Keratinocyte (primary cell): ENCODE data around the gene RASA3. TPM values are rescaled to one million over a fixed set of nuclear protein-coding genes. Genes with fewer than 3 reads are reported as not detected.

Experiments
- DNase-seq: peaks from one replicate; pipeline ENCODE4 v3.0.0-alpha.2; 2011; ENCODE audit warnings: low read depth, missing footprints, low spot score
- FAIRE-seq: peaks from 2 replicates; lab custom pipeline; 2011; peaks lifted over from hg19 to GRCh38; lab: Jason Lieb, UNC
- H2AFZ ChIP-seq: 2 replicates; pipeline ENCODE4 v1.6.0; 2012; ENCODE audit warnings: low read length, control low read depth, inconsistent platforms; ENCODE audit not compliant: control insufficient read depth
- H3K27ac ChIP-seq: 2 replicates; pipeline ENCODE4 v1.5.1; 2011; ENCODE audit warnings: low read length; ENCODE audit not compliant: control insufficient read depth, insufficient read depth
- H3K27me3 ChIP-seq: 3 replicates; pipeline ENCODE4 v1.6.0; 2011; ENCODE audit warnings: low read length; ENCODE audit not compliant: control insufficient read depth, insufficient read depth; ENCODE audit errors: extremely low read depth
- H3K36me3 ChIP-seq, 2 experiments: 2 replicates in 1 of 2; 3 replicates in 1 of 2; pipeline ENCODE4 v1.5.1; 2011; ENCODE audit warnings: low read length in 2 of 2, mild to moderate bottlenecking in 1 of 2; ENCODE audit not compliant: control insufficient read depth in 2 of 2, insufficient read depth in 2 of 2; ENCODE audit errors: extremely low read depth in 1 of 2
- H3K4me1 ChIP-seq: 3 replicates; pipeline ENCODE4 v1.5.1; 2011; ENCODE audit warnings: low read length; ENCODE audit not compliant: control insufficient read depth, insufficient read depth; ENCODE audit errors: extremely low read depth
- H3K4me2 ChIP-seq: 3 replicates; pipeline ENCODE4 v1.6.0; 2011; ENCODE audit warnings: low read depth, low read length; ENCODE audit not compliant: control insufficient read depth, insufficient read depth; ENCODE audit errors: extremely low read depth
- H3K4me3 ChIP-seq, 3 experiments: fragments of 200-600 bp in 1 of 3; sonication (generic) in 1 of 3; 2 replicates in 2 of 3; 3 replicates in 1 of 3; pipeline ENCODE4 v1.5.1; 2011 to 2016; ENCODE audit warnings: low read length in 3 of 3, mild to moderate bottlenecking in 3 of 3, control low read depth in 2 of 3, inconsistent platforms in 1 of 3, low read depth in 1 of 3, mixed read lengths in 1 of 3, mixed run types in 1 of 3, moderate library complexity in 1 of 3; ENCODE audit not compliant: control insufficient read depth in 2 of 3, insufficient read depth in 2 of 3; ENCODE audit errors: extremely low read depth in 1 of 3
- H3K79me2 ChIP-seq: 2 replicates; pipeline ENCODE4 v1.6.0; 2012; ENCODE audit warnings: low read length; ENCODE audit not compliant: control insufficient read depth, insufficient read depth
- H3K9ac ChIP-seq: 3 replicates; pipeline ENCODE4 v1.6.0; 2011; ENCODE audit warnings: low read length; ENCODE audit not compliant: control insufficient read depth, insufficient read depth; ENCODE audit errors: extremely low read depth
- H3K9me1 ChIP-seq: 3 replicates; pipeline ENCODE4 v1.6.0; 2011; ENCODE audit warnings: low read length; ENCODE audit not compliant: control insufficient read depth, insufficient read depth; ENCODE audit errors: extremely low read depth
- H3K9me3 ChIP-seq: 2 replicates; pipeline ENCODE4 v1.5.1; 2012; ENCODE audit warnings: low read depth, low read length; ENCODE audit not compliant: control insufficient read depth
- H4K20me1 ChIP-seq: 3 replicates; pipeline ENCODE4 v1.6.0; 2011; ENCODE audit warnings: low read length; ENCODE audit not compliant: control insufficient read depth, insufficient read depth; ENCODE audit errors: extremely low read depth
- EZH2 ChIP-seq: IDR thresholded peaks from one replicate; pipeline ENCODE4 v1.6.1; 2012; ENCODE audit warnings: inconsistent platforms, mild to moderate bottlenecking, low read length, moderate library complexity
- dilution Hi-C: fragments of 300-500 bp; cut with MboI; formaldehyde crosslinking; loops from one replicate; pipeline ENCODE4 v1.7.0; 2020; ENCODE audit warnings: low sequenced_read_pairs; ENCODE audit not compliant: extremely low pct_ligation_motif_present
- polyA plus RNA-seq, 5 experiments: library from polyadenylated mRNA; depleted of rRNA in 3 of 5; stranded (reverse) in 3 of 5; stranded (forward) in 1 of 5; unstranded in 1 of 5; fragments of >200 nt; gene quantifications; 1 replicate in 1 of 5; 2 replicates in 3 of 5; 3 replicates in 1 of 5; pipeline versions ENCODE4 v1.2.1 to v1.2.3, GENCODE V29; 2011 to 2012; ENCODE audit warnings: missing spikeins in 2 of 5, low read depth in 1 of 5, low replicate concordance in 1 of 5
- TF ChIP-seq, protein P1 (sequence below), 3 experiments: IDR thresholded peaks in 1 of 3; conservative IDR thresholded peaks in 1 of 3; optimal IDR thresholded peaks in 1 of 3; 2 replicates in 2 of 3; 3 replicates in 1 of 3; pipeline versions ENCODE3 to v1.5.1; 2011; ENCODE audit warnings: low read length in 3 of 3, mild to moderate bottlenecking in 3 of 3, moderate library complexity in 2 of 3, control low read depth in 1 of 3, inconsistent platforms in 1 of 3; ENCODE audit not compliant: insufficient read depth in 2 of 3; ENCODE audit errors: extremely low read depth in 1 of 3

RASA3 gene
- polyA plus RNA-seq, 1 donor (not counting 4 experiments of a cell fraction or from before 2014, with no cell fraction given): 4.1 TPM

DNA sequence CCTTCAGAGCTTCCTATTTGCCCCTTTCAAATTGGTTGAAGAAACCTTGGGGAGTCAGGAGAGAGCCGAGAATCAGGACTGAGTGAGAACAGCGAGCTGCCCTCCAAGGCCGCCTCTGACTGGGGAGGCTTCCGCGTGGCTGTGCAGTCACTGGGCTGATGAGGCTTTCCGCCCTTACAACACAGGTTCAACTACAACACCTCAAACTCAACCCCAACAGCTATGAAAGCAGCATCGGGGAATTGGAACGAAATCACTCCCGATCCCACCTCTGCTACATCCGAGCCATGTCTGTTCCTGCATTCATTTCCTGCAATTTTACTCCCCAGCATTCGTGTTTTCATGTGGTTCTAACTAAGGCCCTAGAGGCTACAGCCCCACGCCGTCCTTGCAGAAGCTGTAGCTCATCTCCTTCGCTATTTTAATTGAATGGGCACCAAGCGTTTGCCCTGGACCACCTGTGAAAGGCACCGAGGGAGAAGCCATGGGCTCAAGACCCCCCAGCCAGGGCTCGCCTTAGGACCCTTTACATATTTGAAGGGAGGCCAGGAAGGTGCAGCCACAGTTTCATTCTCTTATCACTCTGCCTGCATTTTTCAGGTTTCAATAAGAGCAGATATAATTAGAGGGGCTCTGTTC lies 12.3 kb upstream of the RASA3 start:
- FAIRE-seq (no peak), DNase-seq (no peak)
- dilution Hi-C loops: no loop called here
- Histone ChIP-seq H3K4me2 (no peak overlapping the region), H3K36me3 (no peaks in the 10 kb centered on the region), H3K27ac (no peak overlapping the region), H3K9me3 (no peaks in the 10 kb centered on the region), H2AFZ (no peak overlapping the region), H4K20me1 (no peaks in the 10 kb centered on the region), H3K79me2 (no peaks in the 10 kb centered on the region), H3K4me3 (no peak overlapping the region), H3K9ac (no peak overlapping the region), H3K27me3 (peaks cover 13% of the 10 kb centered on the region), H3K4me1 (peaks cover 24% of the 10 kb centered on the region), H3K9me1 (no peaks in the 10 kb centered on the region)
- TF ChIP-seq EZH2: no peak
- TF ChIP-seq, protein P1, sequence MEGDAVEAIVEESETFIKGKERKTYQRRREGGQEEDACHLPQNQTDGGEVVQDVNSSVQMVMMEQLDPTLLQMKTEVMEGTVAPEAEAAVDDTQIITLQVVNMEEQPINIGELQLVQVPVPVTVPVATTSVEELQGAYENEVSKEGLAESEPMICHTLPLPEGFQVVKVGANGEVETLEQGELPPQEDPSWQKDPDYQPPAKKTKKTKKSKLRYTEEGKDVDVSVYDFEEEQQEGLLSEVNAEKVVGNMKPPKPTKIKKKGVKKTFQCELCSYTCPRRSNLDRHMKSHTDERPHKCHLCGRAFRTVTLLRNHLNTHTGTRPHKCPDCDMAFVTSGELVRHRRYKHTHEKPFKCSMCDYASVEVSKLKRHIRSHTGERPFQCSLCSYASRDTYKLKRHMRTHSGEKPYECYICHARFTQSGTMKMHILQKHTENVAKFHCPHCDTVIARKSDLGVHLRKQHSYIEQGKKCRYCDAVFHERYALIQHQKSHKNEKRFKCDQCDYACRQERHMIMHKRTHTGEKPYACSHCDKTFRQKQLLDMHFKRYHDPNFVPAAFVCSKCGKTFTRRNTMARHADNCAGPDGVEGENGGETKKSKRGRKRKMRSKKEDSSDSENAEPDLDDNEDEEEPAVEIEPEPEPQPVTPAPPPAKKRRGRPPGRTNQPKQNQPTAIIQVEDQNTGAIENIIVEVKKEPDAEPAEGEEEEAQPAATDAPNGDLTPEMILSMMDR (optimal IDR thresholded peaks at IDR 0.05 in 1 of 3, IDR thresholded peaks at IDR 0.05 in 1 of 3, conservative IDR thresholded peaks at IDR 0.05 in 1 of 3; ENCODE audit: extremely low read depth in 1 of 3, insufficient read depth in 2 of 3, low read length in 3 of 3): no peak

DNA sequence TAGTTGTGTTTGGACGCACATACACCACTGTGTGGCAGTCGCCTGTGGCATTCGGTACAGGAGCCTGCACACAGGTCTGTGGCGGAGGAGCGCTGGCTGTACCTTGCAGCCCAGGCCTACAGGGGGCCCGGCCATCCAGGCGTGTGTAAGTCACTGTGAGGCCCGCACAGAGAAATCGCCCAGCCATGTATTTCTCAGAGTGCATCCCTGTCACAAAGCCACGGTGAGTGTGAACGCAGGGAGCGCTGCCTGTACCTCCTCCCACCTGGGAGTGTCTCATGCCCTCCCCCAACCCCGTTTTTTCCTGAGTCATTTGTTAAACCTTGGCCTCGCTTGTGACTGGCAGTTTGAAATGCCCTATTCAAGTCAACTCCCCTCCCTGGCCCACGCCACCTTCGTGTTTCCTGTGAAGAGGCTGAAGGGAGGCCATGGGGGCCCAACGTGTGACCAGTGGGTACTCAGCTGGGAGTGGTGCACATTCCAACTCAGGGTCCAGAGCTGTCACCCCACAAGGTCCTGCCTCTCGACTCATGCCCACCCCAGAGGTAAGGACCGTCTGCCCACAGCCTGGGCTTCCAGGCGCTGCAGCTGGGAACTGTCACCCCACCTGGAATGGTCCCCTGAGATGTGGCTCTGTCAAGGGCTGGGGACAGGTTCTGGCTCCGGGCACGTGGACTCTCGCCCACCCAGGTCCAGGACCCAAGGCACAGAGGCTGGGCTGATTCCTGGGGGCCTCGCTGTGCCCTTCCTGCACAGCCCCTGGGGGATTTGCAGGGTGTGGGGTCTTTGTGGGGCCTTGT lies 11.6 kb upstream of the RASA3 start:
- dilution Hi-C loops: no loop called here
- no peaks in the 10 kb centered on the region for H3K9me1 ChIP-seq
- H2AFZ ChIP-seq: no peak overlapping the region
- H3K4me2 ChIP-seq: no peak overlapping the region
- no peak overlapping the region for H3K4me3 ChIP-seq
- no peaks in the 10 kb centered on the region for H3K36me3 ChIP-seq
- no peak overlapping the region for H3K9ac ChIP-seq
- no peak for TF ChIP-seq EZH2
- TF ChIP-seq, protein P1 (optimal IDR thresholded peaks at IDR 0.05 in 1 of 3, IDR thresholded peaks at IDR 0.05 in 1 of 3, conservative IDR thresholded peaks at IDR 0.05 in 1 of 3; ENCODE audit: extremely low read depth in 1 of 3, insufficient read depth in 2 of 3, low read length in 3 of 3): peak in 1 of 3 experiments; percentile 39
- H3K9me3 ChIP-seq: no peaks in the 10 kb centered on the region
- peaks cover 13% of the 10 kb centered on the region for H3K27me3 ChIP-seq
- H4K20me1 ChIP-seq: no peaks in the 10 kb centered on the region
- DNase-seq (no peak), FAIRE-seq (no peak)
- peaks cover 24% of the 10 kb centered on the region for H3K4me1 ChIP-seq
- no peak overlapping the region for H3K27ac ChIP-seq
- no peaks in the 10 kb centered on the region for H3K79me2 ChIP-seq
